Stimulated activated CD4-positive, alpha-beta T cell treated with anti-CD3 and anti-CD28 coated beads, Interleukin-4, amount 100 ng/mL, for 24 hours (primary cell): ENCODE measurements around the gene TNS1.
A peak's percentile ranks its signal among the peaks of the same experiment; 100 is the strongest.
"Not testable (repeated sequence)": the region's sequence is repeated elsewhere in the genome, so short reads cannot be mapped to it uniquely, and the experiment has no call there.

Source experiments
- DNase-seq: peaks from one replicate; pipeline ENCODE4 v3.0.0-alpha.2; 2020

Gene TNS1

GRCh38 chr2:218002845-218003180, at the start of gene TNS1:
Gene TNS1 (minus strand): TSS chr2:218002995. CDS start chr2:218002872, 123 bp downstream.
- DNase-seq = no peak

- DNase-seq = no peak
Measured at GRCh38 chr2:218051903-218052302, 49.1 kb upstream of the TNS1 start.

GRCh38 chr2:218047536-218048225, 44.9 kb upstream of the TNS1 start:
- DNase-seq = no peak

DNA sequence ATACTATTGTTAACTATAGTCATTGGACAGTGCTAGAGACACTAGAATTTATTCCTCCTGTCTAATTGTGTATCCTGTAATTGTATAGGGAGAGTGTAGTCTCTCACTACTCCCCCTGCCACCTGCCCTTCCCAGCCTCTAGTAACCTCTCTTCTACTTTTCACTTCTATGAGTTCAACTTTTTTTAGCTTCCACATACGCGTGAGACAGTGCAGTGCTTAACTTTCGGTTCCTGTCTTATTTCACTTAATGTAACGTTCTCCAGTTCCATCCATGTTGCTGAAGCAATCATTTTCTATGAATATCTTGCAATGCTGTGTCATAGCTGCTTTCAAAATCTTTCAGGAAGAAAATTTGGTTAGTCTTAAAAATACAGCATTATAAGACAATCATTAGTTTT, 43.4 kb upstream of the TNS1 start:
- no peak for DNase-seq

DNA sequence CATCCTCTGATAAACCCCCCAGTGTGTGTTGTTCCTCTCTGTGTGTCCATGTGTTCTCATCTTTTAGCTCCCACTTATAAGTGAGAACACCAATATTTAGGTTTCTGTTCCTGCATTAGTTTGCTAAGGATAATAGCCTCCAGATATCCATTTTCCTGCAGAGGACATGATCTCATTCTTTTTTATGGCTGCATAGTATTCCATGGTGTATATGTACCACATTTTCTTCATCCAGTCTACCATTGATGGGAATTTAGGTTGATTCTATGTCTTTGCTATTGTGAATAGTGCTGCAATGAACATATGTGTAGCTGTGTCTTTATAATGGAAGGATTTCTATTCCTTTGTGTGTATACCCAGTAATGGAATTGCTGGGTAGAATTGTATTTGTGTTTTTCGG, 41.8 kb upstream of the TNS1 start:
- DNase-seq = not testable (repeated sequence)

DNA sequence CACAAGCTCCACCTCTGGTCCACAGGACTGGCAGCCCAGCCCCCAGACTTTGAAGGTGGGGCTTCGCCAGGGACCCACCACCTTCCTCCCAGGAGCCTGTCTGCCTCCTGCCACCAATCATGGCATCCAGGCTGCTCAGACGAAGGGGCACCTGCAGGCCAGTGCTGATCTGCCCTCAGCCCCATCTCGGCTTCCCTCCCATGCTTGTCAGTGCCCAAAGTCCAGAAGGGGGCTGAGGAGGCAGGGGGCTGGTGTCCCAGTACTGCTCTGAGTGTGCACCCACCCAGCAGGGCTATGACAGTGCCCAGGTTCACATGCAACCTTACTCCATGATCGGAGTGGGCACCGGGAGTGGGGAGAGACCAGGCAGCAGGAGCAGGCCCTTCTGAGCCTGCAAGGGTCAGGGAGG, 40.9 kb upstream of the TNS1 start:
- no peak for DNase-seq

DNA sequence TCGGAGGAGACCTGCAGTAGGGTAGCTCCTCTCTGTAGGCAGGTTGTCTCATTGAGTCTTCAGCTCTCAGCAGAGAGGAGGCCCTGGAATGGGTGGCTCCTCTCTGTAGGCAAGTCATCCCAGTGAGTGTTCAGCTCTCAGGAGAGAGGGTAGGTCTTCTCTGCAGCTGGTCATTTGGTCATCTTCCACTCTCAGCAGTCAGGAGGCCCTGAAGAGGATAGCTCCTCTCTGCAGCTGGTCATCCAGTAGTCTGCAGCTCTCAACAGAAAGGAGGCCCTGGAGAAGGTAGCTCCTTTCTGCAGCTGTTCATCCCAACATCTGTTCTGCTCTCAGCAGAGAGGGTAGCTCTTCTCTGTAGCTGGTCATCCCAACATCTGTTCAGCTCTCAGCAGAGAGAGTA, 40.3 kb upstream of the TNS1 start:
- no peak for DNase-seq

DNA sequence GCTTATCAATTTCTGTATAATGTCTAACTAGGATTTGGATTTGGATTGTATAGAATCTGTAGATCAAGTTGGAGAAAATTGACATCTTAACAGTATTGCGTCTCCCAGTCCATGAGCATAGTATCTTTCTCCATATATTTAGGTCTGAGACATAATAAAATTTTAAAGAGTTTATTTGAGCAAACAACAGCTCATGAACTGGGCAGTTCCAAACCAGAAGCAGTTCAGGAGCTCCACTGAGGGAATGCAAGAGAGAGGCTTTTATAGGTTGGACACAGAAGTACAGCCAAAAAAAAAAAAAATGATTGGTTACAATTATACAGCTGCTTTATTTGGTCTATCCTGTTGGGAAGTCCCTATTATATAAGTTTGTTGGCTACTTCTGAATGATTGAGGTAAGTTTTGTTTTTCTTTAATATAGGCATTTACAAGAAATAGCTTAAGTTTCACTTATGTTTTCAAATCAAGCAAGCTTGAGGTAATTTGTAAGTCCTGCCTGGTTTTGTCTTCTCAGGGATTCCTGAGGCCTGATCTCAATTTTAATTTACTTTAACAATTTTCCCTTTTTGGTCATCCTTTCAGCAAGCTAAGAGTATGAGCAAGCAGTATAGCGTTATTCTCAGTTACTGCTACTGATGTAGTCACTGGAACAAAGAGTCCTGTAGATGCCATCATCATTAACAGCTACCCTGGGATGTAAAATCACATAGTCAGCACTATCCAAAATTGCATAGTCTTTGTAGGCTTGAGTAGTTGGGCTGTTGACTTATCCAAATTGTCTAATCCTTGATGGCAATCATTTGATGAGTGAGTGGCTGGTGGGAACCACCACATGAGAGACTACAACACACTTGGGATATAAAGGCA, 38.7 kb upstream of the TNS1 start:
- no peak for DNase-seq

- no peak for DNase-seq
Measured at GRCh38 chr2:218040883-218041282, 38.1 kb upstream of the TNS1 start.

- no peak for DNase-seq
Measured at GRCh38 chr2:218039171-218039570, 36.4 kb upstream of the TNS1 start.

DNA sequence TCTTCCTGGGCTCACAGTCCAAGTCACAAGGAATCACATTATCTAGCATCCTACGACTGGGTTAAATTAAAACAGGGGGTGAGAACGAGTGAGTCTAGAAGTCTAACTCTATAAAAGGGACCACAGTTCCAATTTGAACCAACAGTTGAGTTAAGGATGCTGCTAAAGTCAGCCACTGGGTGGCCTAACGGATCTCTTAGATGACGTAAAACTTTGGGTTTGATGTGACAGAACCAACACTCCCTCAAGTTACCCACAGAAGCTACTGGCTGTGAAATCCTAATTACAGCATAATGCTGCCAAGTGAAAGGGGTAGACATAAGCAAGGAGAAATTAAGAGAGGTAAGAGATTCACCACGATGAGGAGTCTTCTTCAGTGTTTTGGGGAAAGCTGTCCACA, 33.6 kb upstream of the TNS1 start:
- no peak for DNase-seq

GRCh38 chr2:218035463-218036100, 32.8 kb upstream of the TNS1 start:
- DNase-seq = no peak

GRCh38 chr2:218034497-218035213, 31.9 kb upstream of the TNS1 start:
- DNase-seq = peak; percentile 61

GRCh38 chr2:218033590-218034496, 31.0 kb upstream of the TNS1 start:
- DNase-seq = no peak

- DNase-seq = no peak
Measured at GRCh38 chr2:218033208-218033589, 30.4 kb upstream of the TNS1 start.

GRCh38 chr2:218032336-218033171, 29.8 kb upstream of the TNS1 start:
- no peak for DNase-seq

DNA sequence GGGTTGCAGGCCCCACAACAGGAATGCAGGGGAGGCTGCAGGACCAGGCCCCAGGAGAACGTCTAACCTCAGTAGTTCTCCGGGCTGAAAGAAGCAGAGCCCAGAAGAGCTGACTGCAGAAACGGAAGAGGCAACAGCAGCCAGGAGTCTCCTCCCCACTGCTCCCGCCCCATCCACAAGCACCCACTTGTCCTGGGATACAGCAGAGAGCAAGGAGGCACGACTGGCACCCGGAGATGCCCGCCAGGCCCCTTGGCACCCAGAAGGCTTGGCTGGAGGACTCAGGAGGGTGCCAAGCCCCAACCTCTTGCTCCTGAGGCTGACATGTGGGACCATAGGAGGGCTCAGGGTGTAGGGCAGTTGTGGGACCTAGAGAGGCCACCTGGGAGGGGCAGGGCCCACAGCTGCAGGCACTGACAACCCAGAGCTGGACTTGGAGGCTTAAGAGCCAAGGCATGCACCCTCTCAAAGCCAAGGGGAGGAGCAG, 29.0 kb upstream of the TNS1 start:
- no peak for DNase-seq

DNA sequence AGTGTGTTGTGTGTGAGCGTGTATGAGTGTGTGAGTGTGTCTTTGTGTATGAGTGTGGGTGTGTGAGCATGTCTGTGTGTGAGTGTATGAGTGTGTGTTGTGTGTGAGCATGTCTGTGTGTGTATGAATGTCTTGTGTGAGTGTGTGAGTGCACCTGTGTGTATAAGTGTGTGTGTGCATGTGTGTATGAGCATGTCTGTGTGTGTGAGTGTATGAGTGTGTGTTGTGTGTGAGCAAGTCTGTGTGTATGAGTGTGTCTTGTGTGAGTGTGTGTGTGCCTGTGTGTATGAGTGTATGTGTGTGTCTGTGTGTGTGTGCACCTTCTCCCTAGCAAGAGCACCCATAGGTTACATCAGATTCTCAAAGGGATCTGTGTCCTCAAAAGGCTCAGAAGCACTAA, 28.5 kb upstream of the TNS1 start:
- DNase-seq = no peak

- DNase-seq = no peak
Measured at GRCh38 chr2:218030409-218031195, 27.8 kb upstream of the TNS1 start.
